Esophagus muscularis mucosa (tissue), 4 donors: ENCODE results near the gene PLP2. TPM values are rescaled to one million over a fixed set of nuclear protein-coding genes. Genes with fewer than 3 reads are reported as not detected.
A peak's percentile ranks its signal among the peaks of the same experiment; 100 is the strongest.

Source experiments
- DNase-seq: peaks from one replicate; pipeline ENCODE4 v3.0.0-alpha.2; 2017; ENCODE audit errors: extremely low spot score
- H3K27ac ChIP-seq, 4 donors: fragments of 200-600 bp; sonication (generic); replicated peaks in 1 of 4; 1 replicate in 3 of 4; 2 replicates in 1 of 4; pipeline ENCODE4 v1.5.1; 2016 to 2019; ENCODE audit warnings: mild to moderate bottlenecking in 1 of 4
- H3K27me3 ChIP-seq, 4 donors: fragments of 200-600 bp; sonication (generic); one replicate each; pipeline versions ENCODE4 v1.5.1 to v1.6.0; 2016 to 2019
- H3K36me3 ChIP-seq, 4 donors: fragments of 200-600 bp; sonication (generic); one replicate each; pipeline ENCODE4 v1.5.1; 2016 to 2019
- H3K4me1 ChIP-seq, 4 donors: fragments of 200-600 bp; sonication (generic); one replicate each; pipeline ENCODE4 v1.5.1; 2016 to 2019
- H3K4me3 ChIP-seq, 4 donors: fragments of 200-600 bp; sonication (generic); 1 replicate in 2 of 4; 2 replicates in 2 of 4; pipeline ENCODE4 v1.5.1; 2016 to 2019; ENCODE audit warnings: mild to moderate bottlenecking in 4 of 4, moderate library complexity in 1 of 4
- H3K9me3 ChIP-seq, 4 donors: fragments of 200-600 bp; sonication (generic); 1 replicate in 3 of 4; 2 replicates in 1 of 4; pipeline ENCODE4 v1.5.1; 2016 to 2019
- CTCF ChIP-seq, 3 experiments: fragments of 200-600 bp in 2 of 3; fragments of 450-650 bp in 1 of 3; sonication (generic) in 2 of 3; IDR thresholded peaks; one replicate each; pipeline ENCODE4 v1.5.1; 2017 to 2019; ENCODE audit warnings: antibody characterized with exemption in 3 of 3, mild to moderate bottlenecking in 2 of 3, moderate library complexity in 1 of 3
- EP300 ChIP-seq: sonication (generic); formaldehyde crosslinking; IDR thresholded peaks from one replicate; pipeline ENCODE4 v1.6.1; 2017; ENCODE audit warnings: antibody characterized with exemption
- POLR2A ChIP-seq: fragments of 450-650 bp; IDR thresholded peaks from one replicate; pipeline ENCODE4 v1.6.1; 2017; ENCODE audit warnings: antibody characterized with exemption, moderate library complexity, mild to moderate bottlenecking, low read depth
- POLR2AphosphoS5 ChIP-seq, 2 donors: sonication (generic); formaldehyde crosslinking; IDR thresholded peaks; one replicate each; pipeline ENCODE4 v1.6.1; 2017; ENCODE audit warnings: antibody characterized with exemption in 2 of 2
- WGBS: methylation state at CpG from one replicate; pipeline ENCODE4 v1.1.5; 2018; 5-methylcytosine and 5-hydroxymethylcytosine counted together
- intact Hi-C: fragments of 100-400 bp; cut with DNase I; formaldehyde crosslinking; loops from one replicate; pipeline ENCODE4 v1.15.1; 2023
- total RNA-seq, 4 donors: library from RNA; depleted of rRNA; stranded (reverse); fragments of >200 nt; gene quantifications; one replicate each; pipeline versions ENCODE4 v1.1.0 to v1.2.1, GENCODE V29; 2016

The PLP2 gene
- total RNA-seq, 4 donors from 2014 or later, result 55.3 to 101 (median 76.3) TPM

GRCh38 chrX:49186125-49187027, 14.7 kb downstream of the PLP2 start, which contains the start of gene PRICKLE3:
PRICKLE3 (minus strand) TSS chrX:49186373; CDS start chrX:49186297, 76 bp downstream.
- H3K27ac ChIP-seq, result peak within 1 kb of the TSS; percentile 83 to 87 (median 86)
- peak within 1 kb of the TSS; percentile 57 to 68 (median 60) for H3K4me3 ChIP-seq
- 64% methylated on average over 18 of the region's 62 CpGs for WGBS
- peak; percentile 86 to 89 for TF ChIP-seq POLR2AphosphoS5 (IDR thresholded peaks at IDR 0.05)
- TF ChIP-seq EP300, result no peak
- peak; percentile 30 to 48 (median 32) for TF ChIP-seq CTCF (IDR thresholded peaks at IDR 0.05)
- TF ChIP-seq POLR2A, result peak; percentile 42
- H3K27me3 ChIP-seq, result no peaks in the 10 kb centered on the region
- DNase-seq, result no peak
- intact Hi-C loops, result no loop called here
- peaks cover 12 to 37% (median 31%) of the 10 kb centered on the region in 4 donors for H3K4me1 ChIP-seq
- H3K36me3 ChIP-seq, result peaks cover 0 to 20% (median 8%) of the 10 kb centered on the region in 4 donors
- no peaks in the 10 kb centered on the region for H3K9me3 ChIP-seq

GRCh38 chrX:49187028-49187394, 15.3 kb downstream of the PLP2 start:
- no peak for DNase-seq
- no peak overlapping the region for H3K4me3 ChIP-seq
- H3K4me1 ChIP-seq, result peaks cover 12 to 37% (median 35%) of the 10 kb centered on the region in 4 donors
- peaks cover 0 to 17% (median 8%) of the 10 kb centered on the region in 4 donors for H3K36me3 ChIP-seq
- H3K27me3 ChIP-seq, result no peaks in the 10 kb centered on the region
- peak overlapping the region; percentile 83 to 87 (median 86) for H3K27ac ChIP-seq
- H3K9me3 ChIP-seq, result no peaks in the 10 kb centered on the region
- no peak for TF ChIP-seq POLR2AphosphoS5 (IDR thresholded peaks at IDR 0.05)
- no peak for TF ChIP-seq EP300
- no peak for TF ChIP-seq POLR2A
- no peak for TF ChIP-seq CTCF (IDR thresholded peaks at IDR 0.05)
- intact Hi-C loops, result no loop called here
- 67% methylated on average over 11 of the region's 15 CpGs for WGBS

- Histone ChIP-seq H3K36me3 (peaks cover 0 to 12% (median 4%) of the 10 kb centered on the region in 4 donors), H3K27me3 (no peaks in the 10 kb centered on the region), H3K4me3 (no peak overlapping the region), H3K27ac (peak overlapping the region; percentile 83 to 87 (median 86)), H3K9me3 (no peaks in the 10 kb centered on the region), H3K4me1 (peaks cover 12 to 40% (median 37%) of the 10 kb centered on the region in 4 donors)
- TF ChIP-seq POLR2AphosphoS5 (IDR thresholded peaks at IDR 0.05), result no peak
- TF ChIP-seq CTCF (IDR thresholded peaks at IDR 0.05), result no peak
- no peak for TF ChIP-seq POLR2A
- TF ChIP-seq EP300, result no peak
- no peak for DNase-seq
- WGBS, result 87% methylated on average over 10 of the region's 10 CpGs
- intact Hi-C loops, result no loop called here
Measured at GRCh38 chrX:49187526-49187925, 15.8 kb downstream of the PLP2 start.

GRCh38 chrX:49188468-49189076, 16.9 kb downstream of the PLP2 start:
- intact Hi-C loops, result no loop called here
- Histone ChIP-seq H3K27me3 (no peaks in the 10 kb centered on the region), H3K36me3 (peaks cover 0 to 2% (median 0%) of the 10 kb centered on the region in 4 donors), H3K9me3 (no peaks in the 10 kb centered on the region), H3K27ac (peak overlapping the region in 1 of 4 donors; percentile 85), H3K4me3 (no peak overlapping the region), H3K4me1 (peaks cover 12 to 42% (median 37%) of the 10 kb centered on the region in 4 donors)
- TF ChIP-seq POLR2AphosphoS5 (IDR thresholded peaks at IDR 0.05) (no peak), CTCF (IDR thresholded peaks at IDR 0.05) (no peak), EP300 (no peak), POLR2A (no peak)
- no peak for DNase-seq
- 78% methylated on average over 8 of the region's 8 CpGs for WGBS
